B cell (primary cell): ENCODE data around the gene FXR2. TPM values are rescaled to one million over a fixed set of nuclear protein-coding genes. Genes with fewer than 3 reads are reported as not detected.
A peak's percentile ranks its signal among the peaks of the same experiment; 100 is the strongest.

ENCODE experiments used
- ATAC-seq: fragments of 200-7000 bp; cut with Tn5 transposase; one replicate; pipeline ENCODE4 v1.10.0; 2021; ENCODE audit warnings: low read depth, mild to moderate bottlenecking, moderate number of reproducible peaks, moderate library complexity
- CTCF ChIA-PET: fragments of 350-600 bp; sonication (Branson Sonifier 250); formaldehyde crosslinking; loops from one replicate; lab custom pipeline; 2021; ENCODE audit warnings: antibody characterized with exemption, inconsistent platforms; lab: Charles Lee
- POLR2A ChIA-PET: fragments of 350-600 bp; sonication (Branson Sonifier 250); formaldehyde crosslinking; loops from one replicate; lab custom pipeline; 2021; ENCODE audit warnings: antibody characterized with exemption; lab: Charles Lee
- DNase-seq: peaks from one replicate; pipeline ENCODE4 v3.0.0; 2013
- H2AFZ ChIP-seq: 2 replicates; pipeline ENCODE4 v1.6.1; 2012; ENCODE audit warnings: mild to moderate bottlenecking, low read depth, low read length; ENCODE audit not compliant: insufficient read depth, poor library complexity, severe bottlenecking
- H3K27ac ChIP-seq, 2 donors: 1 replicate in 1 of 2; 2 replicates in 1 of 2; pipeline ENCODE4 v1.5.1; 2012 to 2013; ENCODE audit warnings: low read length in 2 of 2, mild to moderate bottlenecking in 2 of 2, moderate library complexity in 1 of 2
- H3K27me3 ChIP-seq, 4 experiments: fragments of 200-600 bp in 1 of 4; sonication (generic) in 1 of 4; replicated peaks in 1 of 4; 1 replicate in 2 of 4; 2 replicates in 2 of 4; pipeline versions ENCODE4 v1.6.1 to v1.7.0; 2013 to 2016; ENCODE audit warnings: low read length in 3 of 4, mild to moderate bottlenecking in 2 of 4, mixed read lengths in 1 of 4, moderate library complexity in 1 of 4; ENCODE audit not compliant: insufficient read depth in 4 of 4, control insufficient read depth in 3 of 4; ENCODE audit errors: control extremely low read depth in 1 of 4
- H3K36me3 ChIP-seq, 2 experiments: replicated peaks in 1 of 2; 1 replicate in 1 of 2; 2 replicates in 1 of 2; pipeline versions ENCODE4 v1.6.1 to v1.7.1; 2013; ENCODE audit warnings: low read length in 1 of 2; ENCODE audit not compliant: insufficient read depth in 2 of 2, control insufficient read depth in 1 of 2; ENCODE audit errors: control extremely low read depth in 1 of 2, extremely low read depth in 1 of 2
- H3K4me1 ChIP-seq, 2 donors: fragments of 200-600 bp in 1 of 2; sonication (generic) in 1 of 2; 1 replicate in 1 of 2; 2 replicates in 1 of 2; pipeline versions ENCODE4 v1.5.1 to v1.6.1; 2013 to 2017; ENCODE audit warnings: low read length in 2 of 2; ENCODE audit not compliant: control insufficient read depth in 2 of 2, insufficient read depth in 2 of 2
- H3K4me2 ChIP-seq: replicated peaks from 2 replicates; pipeline ENCODE3; 2012; ENCODE audit warnings: mild to moderate bottlenecking, low read depth, low read length; ENCODE audit not compliant: poor library complexity, severe bottlenecking
- H3K4me3 ChIP-seq, 5 experiments: fragments of 200-600 bp in 1 of 5; sonication (generic) in 1 of 5; 1 replicate in 3 of 5; 2 replicates in 2 of 5; pipeline versions ENCODE4 v1.5.1 to v1.7.0; 2011 to 2016; ENCODE audit warnings: low read length in 4 of 5, mild to moderate bottlenecking in 4 of 5, low read depth in 2 of 5, control low read depth in 1 of 5, moderate library complexity in 1 of 5; ENCODE audit not compliant: insufficient read depth in 1 of 5; ENCODE audit errors: control extremely low read depth in 1 of 5, extremely low read depth in 1 of 5
- H3K79me2 ChIP-seq: fragments of 200-600 bp; sonication (generic); one replicate; pipeline ENCODE4 v1.6.0; 2016; ENCODE audit warnings: low read length; ENCODE audit not compliant: control insufficient read depth, insufficient read depth
- H3K9ac ChIP-seq: fragments of 200-600 bp; sonication (generic); 2 replicates; pipeline ENCODE4 v1.6.1; 2017; ENCODE audit warnings: mild to moderate bottlenecking, low read length, moderate library complexity
- H3K9me3 ChIP-seq, 3 donors: one replicate each; pipeline versions ENCODE4 v1.6.1 to v1.7.1; 2013; ENCODE audit warnings: low read length in 2 of 3; ENCODE audit not compliant: control insufficient read depth in 2 of 3, insufficient read depth in 1 of 3; ENCODE audit errors: control extremely low read depth in 1 of 3
- H4K20me1 ChIP-seq: 2 replicates; pipeline ENCODE4 v1.6.0; 2012; ENCODE audit warnings: mild to moderate bottlenecking, low read length; ENCODE audit not compliant: insufficient read depth, control insufficient read depth, poor library complexity, severe bottlenecking
- H3K27ac Mint-ChIP-seq: one replicate; pipeline ENCODE4 v1.8.0; 2021; ENCODE audit warnings: mixed read lengths
- H3K27me3 Mint-ChIP-seq: one replicate; pipeline ENCODE4 v1.8.0; 2021; ENCODE audit warnings: mixed read lengths
- H3K4me1 Mint-ChIP-seq: one replicate; pipeline ENCODE4 v1.8.0; 2021; ENCODE audit warnings: mixed read lengths
- H3K4me3 Mint-ChIP-seq: one replicate; pipeline ENCODE4 v1.8.0; 2021; ENCODE audit warnings: mixed read lengths
- H3K9me3 Mint-ChIP-seq: one replicate; pipeline ENCODE4 v1.8.0; 2022; ENCODE audit warnings: mixed read lengths; ENCODE audit not compliant: insufficient read depth
- CTCF ChIP-seq: fragments of 200-600 bp; IDR thresholded peaks from one replicate; pipeline ENCODE4 v1.8.0; 2022; ENCODE audit warnings: antibody characterized with exemption, mild to moderate bottlenecking
- EZH2 ChIP-seq: IDR thresholded peaks from 2 replicates; pipeline ENCODE4 v1.6.1; 2012; ENCODE audit warnings: borderline replicate concordance, low read depth, mild to moderate bottlenecking, moderate library complexity, low read length; ENCODE audit not compliant: insufficient read depth, poor library complexity, severe bottlenecking
- WGBS: methylation state at CpG from one replicate; pipeline ENCODE4 v1.1.5; 2013; ENCODE audit warnings: missing lambda C conversion rate; ENCODE audit not compliant: insufficient coverage; 5-methylcytosine and 5-hydroxymethylcytosine counted together
- intact Hi-C: fragments of 100-400 bp; cut with micrococcal nuclease; formaldehyde crosslinking; loops from one replicate; pipeline ENCODE4 v1.10.0; 2022
- polyA plus RNA-seq: library from polyadenylated mRNA; depleted of rRNA; stranded (reverse); fragments of >200 nt; gene quantifications from 2 replicates; pipeline ENCODE4 v1.2.3, GENCODE V29; 2012
- total RNA-seq, 2 donors: library from RNA; stranded (reverse); fragments of 120-200 nt in 1 of 2; gene quantifications; 1 replicate in 1 of 2; 2 replicates in 1 of 2; pipeline versions ENCODE4 v1.2.3 to v1.2.4, GENCODE V29; 2013 to 2022

FXR2 gene
- total and polyA plus RNA-seq, 2 donors (not counting 1 experiment from before 2014, with no cell fraction given): 37.2 to 45.8 TPM

- H3K79me2 ChIP-seq: peaks cover 52% of the 10 kb centered on the region
- TF ChIP-seq CTCF: no peak
- no peak for TF ChIP-seq EZH2
These were observed 800 bp downstream of the FXR2 start for GRCh38 chr17:7613769-7614424.

GRCh38 chr17:7612294-7612640, 2.4 kb downstream of the FXR2 start:
- CTCF ChIA-PET: interaction anchor here (0.7 to 1.1 kb wide), 3 partner anchors 75 to 373 kb away, joined by 3 to 6 read pairs (median 5); partner anchors contain the start of genes PHF23 and TP53
- no peaks in the 10 kb centered on the region for H3K27me3 ChIP-seq
- no peak overlapping the region for H2AFZ ChIP-seq
- no peak for TF ChIP-seq CTCF
- no peak for TF ChIP-seq EZH2
- H3K36me3 ChIP-seq: peaks cover 1 to 14% of the 10 kb centered on the region in 2 experiments
- H3K27ac ChIP-seq: no peak overlapping the region
- H3K4me3 Mint-ChIP-seq: peak overlapping the region; percentile 42
- no peaks in the 10 kb centered on the region for H3K9me3 Mint-ChIP-seq
- peaks cover 12 to 26% of the 10 kb centered on the region in 2 donors for H3K4me1 ChIP-seq
- peaks cover 61% of the 10 kb centered on the region for H3K79me2 ChIP-seq
- H3K4me1 Mint-ChIP-seq: peaks cover 26% of the 10 kb centered on the region
- DNase-seq (no peak), ATAC-seq (no peak)
- no peak overlapping the region for H3K27ac Mint-ChIP-seq
- no peaks in the 10 kb centered on the region for H3K9me3 ChIP-seq
- peaks cover 41% of the 10 kb centered on the region for H4K20me1 ChIP-seq
- POLR2A ChIA-PET: no interaction called here
- no peaks in the 10 kb centered on the region for H3K27me3 Mint-ChIP-seq
- WGBS: 100% methylated on average over 1 of the region's 1 CpG
- no peak overlapping the region for H3K4me3 ChIP-seq
- intact Hi-C loops: loop anchor here (10.0 kb wide), 1 partner anchor 233 kb away; no protein-coding TSS in a partner anchor
- no peak overlapping the region for H3K4me2 ChIP-seq
- H3K9ac ChIP-seq: no peak overlapping the region

More at GRCh38 chr17:7613769-7614424, 800 bp downstream of the FXR2 start:
- peak overlapping the region; percentile 75 for H2AFZ ChIP-seq
- peaks cover 12 to 26% of the 10 kb centered on the region in 2 donors for H3K4me1 ChIP-seq
- intact Hi-C loops: loop anchor here (1.0 to 10.0 kb wide), 2 partner anchors 30 to 231 kb away; no protein-coding TSS in a partner anchor
- ChIA-PET POLR2A (interaction anchor here (1.4 to 2.9 kb wide), 3 partner anchors 14 to 73 kb away, joined by 6 to 35 read pairs (median 18); partner anchors contain the start of genes CD68, SAT2, TP53 and WRAP53), CTCF (interaction anchor here (0.8 to 2.5 kb wide), 9 partner anchors 8 to 73 kb away, joined by 3 to 14 read pairs (median 5); partner anchors contain the start of genes SOX15, TP53 and WRAP53)
- Mint-ChIP-seq H3K4me3 (peak overlapping the region; percentile 88), H3K9me3 (no peaks in the 10 kb centered on the region), H3K4me1 (peaks cover 26% of the 10 kb centered on the region), H3K27me3 (no peaks in the 10 kb centered on the region), H3K27ac (peak overlapping the region; percentile 42)
- H3K4me3 ChIP-seq: peak overlapping the region; percentile 72 to 82 (median 74)
- H3K27ac ChIP-seq: peak overlapping the region; percentile 55 to 85
- WGBS: 13% methylated on average over 20 of the region's 20 CpGs
- no peaks in the 10 kb centered on the region for H3K27me3 ChIP-seq
- peaks cover 1 to 14% of the 10 kb centered on the region in 2 experiments for H3K36me3 ChIP-seq
- H3K4me2 ChIP-seq: peak overlapping the region; percentile 82
- DNase-seq (no peak), ATAC-seq (no peak)
- no peaks in the 10 kb centered on the region for H3K9me3 ChIP-seq
- H4K20me1 ChIP-seq: peaks cover 33% of the 10 kb centered on the region
- H3K9ac ChIP-seq: peak overlapping the region; percentile 84
